Right hindlimb (tissue), 1 donor: ENCODE results near the gene KIAA0930.
"Not testable (repeated sequence)": the region's sequence is repeated elsewhere in the genome, so short reads cannot be mapped to it uniquely, and the experiment has no call there.

ENCODE experiments used
- DNase-seq: peaks from one replicate; pipeline ENCODE4 v3.0.0-alpha.2; 2018

Gene KIAA0930

GRCh38 chr22:45198463-45198795, 42.3 kb downstream of the KIAA0930 start:
- no peak for DNase-seq

- DNase-seq, result no peak
Measured at GRCh38 chr22:45197606-45198462, 42.9 kb downstream of the KIAA0930 start.

- DNase-seq, result no peak
Measured at GRCh38 chr22:45196926-45197605, 43.6 kb downstream of the KIAA0930 start.

- DNase-seq, result no peak
Measured at GRCh38 chr22:45196308-45196707, 44.4 kb downstream of the KIAA0930 start.

- no peak for DNase-seq
Measured at GRCh38 chr22:45195616-45196015, 45.1 kb downstream of the KIAA0930 start.

GRCh38 chr22:45194686-45195085, 46.0 kb downstream of the KIAA0930 start:
- DNase-seq, result no peak

- DNase-seq, result no peak
Measured at GRCh38 chr22:45192701-45193187, 48.0 kb downstream of the KIAA0930 start.

- DNase-seq, result not testable (repeated sequence)
Measured at GRCh38 chr22:45191746-45192145, 48.9 kb downstream of the KIAA0930 start.

GRCh38 chr22:45190202-45190872, 50.4 kb downstream of the KIAA0930 start:
- DNase-seq, result no peak

- no peak for DNase-seq
Measured at GRCh38 chr22:45188779-45189178, 51.9 kb downstream of the KIAA0930 start.

GRCh38 chr22:45187891-45188290, 52.8 kb downstream of the KIAA0930 start:
- DNase-seq, result no peak

GRCh38 chr22:45185718-45186514, 54.8 kb downstream of the KIAA0930 start:
- DNase-seq, result no peak

GRCh38 chr22:45183974-45184373, 56.7 kb downstream of the KIAA0930 start:
- no peak for DNase-seq

GRCh38 chr22:45181766-45182165, 58.9 kb downstream of the KIAA0930 start:
- no peak for DNase-seq

- no peak for DNase-seq
Measured at GRCh38 chr22:45181240-45181639, 59.5 kb downstream of the KIAA0930 start.

- DNase-seq, result no peak
Measured at GRCh38 chr22:45180146-45180679, 60.5 kb downstream of the KIAA0930 start.

GRCh38 chr22:45179276-45180049, 61.2 kb downstream of the KIAA0930 start:
- no peak for DNase-seq

GRCh38 chr22:45172881-45173585, 67.7 kb downstream of the KIAA0930 start:
- DNase-seq, result no peak

GRCh38 chr22:45171830-45172229, 68.9 kb downstream of the KIAA0930 start:
- no peak for DNase-seq

GRCh38 chr22:45169591-45170466, 70.9 kb downstream of the KIAA0930 start:
- no peak for DNase-seq
